HUES48 (cell line): ENCODE data around the gene ZNF469.

Experiments used
- H3K27ac ChIP-seq: one replicate; pipeline ENCODE4 v1.7.0; 2013; ENCODE audit warnings: low read depth, low read length, inconsistent platforms
- H3K27me3 ChIP-seq: 2 replicates; pipeline ENCODE4 v1.6.1; 2013; ENCODE audit warnings: mild to moderate bottlenecking, low read length; ENCODE audit not compliant: control insufficient read depth, insufficient read depth
- H3K36me3 ChIP-seq: 2 replicates; pipeline ENCODE4 v1.6.1; 2013; ENCODE audit warnings: low read length; ENCODE audit not compliant: control insufficient read depth, insufficient read depth
- H3K4me1 ChIP-seq: 2 replicates; pipeline ENCODE4 v1.6.1; 2013; ENCODE audit warnings: mild to moderate bottlenecking, low read length; ENCODE audit not compliant: control insufficient read depth, insufficient read depth
- H3K4me3 ChIP-seq: 2 replicates; pipeline ENCODE4 v1.5.1; 2013; ENCODE audit warnings: mild to moderate bottlenecking, low read depth, low read length
- H3K9ac ChIP-seq: 2 replicates; pipeline ENCODE4 v1.6.1; 2013; ENCODE audit warnings: mild to moderate bottlenecking, low read depth, low read length, moderate library complexity
- H3K9me3 ChIP-seq: 2 replicates; pipeline ENCODE4 v1.6.1; 2013; ENCODE audit warnings: low read length; ENCODE audit not compliant: control insufficient read depth, insufficient read depth

The ZNF469 gene

GRCh38 chr16:88374736-88375135 is 8.0 kb upstream of the ZNF469 start:
- Histone ChIP-seq H3K9ac (no peak overlapping the region), H3K4me3 (no peak overlapping the region), H3K36me3 (no peaks in the 10 kb centered on the region), H3K4me1 (no peaks in the 10 kb centered on the region), H3K9me3 (0 out of 2 replicates have a peak, but pooled peaks cover 4% of the 10 kb centered on the region), H3K27ac (no peak overlapping the region), H3K27me3 (no peaks in the 10 kb centered on the region)

GRCh38 chr16:88375236-88375975 is 7.4 kb upstream of the ZNF469 start:
- Histone ChIP-seq H3K36me3 (no peaks in the 10 kb centered on the region), H3K4me3 (no peak overlapping the region), H3K27me3 (no peaks in the 10 kb centered on the region), H3K9me3 (0 out of 2 replicates have a peak, but pooled peaks cover 4% of the 10 kb centered on the region), H3K27ac (no peak overlapping the region), H3K4me1 (no peaks in the 10 kb centered on the region), H3K9ac (no peak overlapping the region)

DNA sequence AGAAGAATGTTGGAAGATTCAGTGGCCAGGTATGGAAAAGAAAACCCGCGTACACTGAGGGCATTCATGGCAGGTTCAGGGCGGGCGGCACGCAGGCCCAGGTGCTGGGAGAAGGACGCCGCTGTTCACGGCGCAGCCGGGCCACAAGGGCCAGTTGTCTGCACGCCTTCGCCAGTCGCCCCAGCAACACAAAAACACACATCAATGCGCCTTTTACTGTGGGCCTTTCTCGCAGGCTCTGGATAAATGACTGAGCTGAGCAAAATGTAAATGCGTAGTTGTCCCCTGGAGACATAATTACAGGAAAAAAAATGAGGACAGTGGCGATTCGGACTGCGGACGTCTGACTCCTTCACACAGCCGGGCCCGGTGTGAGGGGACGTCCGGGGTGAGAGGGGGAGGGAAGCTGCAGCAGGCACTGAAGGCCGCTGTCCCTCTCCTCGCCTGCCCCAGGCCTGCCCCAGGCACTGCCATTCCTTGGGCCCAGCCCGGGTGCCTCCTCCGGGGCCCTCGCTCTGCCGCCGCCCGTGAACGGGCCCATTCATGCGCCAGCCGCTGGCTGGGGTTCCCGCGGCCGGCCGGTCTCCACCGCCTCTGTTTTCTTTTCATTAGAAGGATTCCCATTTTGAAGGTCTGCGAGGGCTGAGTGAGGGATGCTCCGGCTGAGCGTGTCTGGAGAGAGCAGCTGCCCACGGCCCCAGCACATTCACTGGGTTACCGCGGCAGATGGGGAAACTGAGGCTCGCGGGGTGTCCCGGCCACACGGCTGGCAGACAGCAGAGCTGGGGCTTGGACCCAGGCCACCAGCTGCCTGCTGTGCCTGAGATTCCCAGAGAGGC is 6.5 kb upstream of the ZNF469 start:
- Histone ChIP-seq H3K4me1 (peaks cover under 1% of the 10 kb centered on the region; the same call in 1 of the 2 replicates), H3K27me3 (0 out of 2 replicates have a peak, but pooled peaks cover 2% of the 10 kb centered on the region), H3K36me3 (no peaks in the 10 kb centered on the region), H3K9ac (no peak overlapping the region), H3K4me3 (no peak overlapping the region), H3K27ac (no peak overlapping the region), H3K9me3 (0 out of 2 replicates have a peak, but pooled peaks cover 4% of the 10 kb centered on the region)

DNA sequence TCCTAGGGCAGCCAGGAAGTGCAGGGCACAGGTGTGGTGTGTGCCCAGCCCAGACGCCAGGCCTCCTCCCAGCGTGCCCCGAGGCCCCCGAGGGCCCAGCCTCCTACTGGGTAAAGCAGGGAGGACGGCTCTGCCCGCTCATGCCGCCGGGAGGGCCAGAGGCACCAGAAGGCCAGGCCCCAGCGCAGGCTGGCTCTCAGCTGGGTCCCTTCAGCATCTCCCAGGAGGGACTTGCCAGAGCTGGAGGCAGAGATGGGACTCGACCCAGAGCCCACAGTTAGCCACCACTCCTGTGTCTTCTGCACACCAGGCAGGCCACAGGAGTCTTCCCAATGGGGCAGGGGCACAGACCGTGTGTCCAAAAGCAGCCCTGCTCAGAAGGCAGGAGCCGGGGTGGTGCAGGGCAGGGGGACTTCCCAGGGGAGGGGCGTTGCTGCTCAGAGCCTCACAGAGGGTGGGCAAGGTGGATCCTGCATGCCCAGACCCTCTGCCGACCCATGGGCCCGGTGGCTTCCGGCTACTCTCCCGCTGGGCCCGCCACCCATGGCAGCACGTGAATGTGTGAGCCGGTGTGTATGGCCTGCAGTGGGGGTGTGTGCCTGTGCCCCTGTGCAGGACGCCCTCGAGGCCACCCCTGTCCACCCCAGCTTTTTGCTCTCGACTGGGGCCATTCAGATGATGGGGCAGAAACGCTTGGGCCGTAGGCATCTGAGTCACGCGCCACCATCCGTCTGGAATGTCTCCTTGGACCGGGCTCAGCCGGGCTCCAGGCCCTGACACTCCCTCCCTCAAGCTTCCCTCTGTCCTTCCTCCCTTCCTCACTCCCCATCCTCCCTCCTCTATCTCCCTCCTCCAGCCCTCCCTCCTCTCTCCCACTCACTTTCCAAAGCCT is 5.7 kb upstream of the ZNF469 start:
- Histone ChIP-seq H3K9ac (no peak overlapping the region), H3K4me1 (peaks cover 9% of the 10 kb centered on the region), H3K27me3 (peaks cover 11% of the 10 kb centered on the region), H3K27ac (no peak overlapping the region), H3K9me3 (no peaks in the 10 kb centered on the region), H3K36me3 (no peaks in the 10 kb centered on the region), H3K4me3 (no peak overlapping the region)

DNA sequence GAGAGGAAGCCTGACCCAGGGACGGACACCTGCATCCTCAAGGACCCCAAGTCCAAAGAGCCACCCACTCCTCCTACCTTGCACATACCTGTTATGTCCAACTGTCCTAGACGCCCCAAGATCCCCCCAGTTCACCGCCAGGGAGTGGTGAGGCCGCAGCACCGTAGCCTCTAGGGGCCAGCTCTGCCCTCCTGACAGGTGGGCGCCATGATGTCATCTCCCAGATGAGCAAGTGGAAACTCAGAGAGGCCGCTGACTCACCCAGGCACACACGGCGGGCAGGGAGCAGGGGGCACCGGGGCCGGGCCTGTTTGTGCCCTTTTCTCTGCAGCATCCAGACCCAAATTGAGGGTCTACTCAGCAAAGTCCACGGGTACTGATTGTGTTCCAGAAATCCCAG is 4.8 kb upstream of the ZNF469 start:
- H3K36me3 ChIP-seq = no peaks in the 10 kb centered on the region
- no peak overlapping the region for H3K9ac ChIP-seq
- H3K4me1 ChIP-seq = peaks cover 16% of the 10 kb centered on the region
- H3K27ac ChIP-seq = no peak overlapping the region
- H3K27me3 ChIP-seq = peaks cover 20% of the 10 kb centered on the region
- H3K9me3 ChIP-seq = no peaks in the 10 kb centered on the region
- H3K4me3 ChIP-seq = no peak overlapping the region

DNA sequence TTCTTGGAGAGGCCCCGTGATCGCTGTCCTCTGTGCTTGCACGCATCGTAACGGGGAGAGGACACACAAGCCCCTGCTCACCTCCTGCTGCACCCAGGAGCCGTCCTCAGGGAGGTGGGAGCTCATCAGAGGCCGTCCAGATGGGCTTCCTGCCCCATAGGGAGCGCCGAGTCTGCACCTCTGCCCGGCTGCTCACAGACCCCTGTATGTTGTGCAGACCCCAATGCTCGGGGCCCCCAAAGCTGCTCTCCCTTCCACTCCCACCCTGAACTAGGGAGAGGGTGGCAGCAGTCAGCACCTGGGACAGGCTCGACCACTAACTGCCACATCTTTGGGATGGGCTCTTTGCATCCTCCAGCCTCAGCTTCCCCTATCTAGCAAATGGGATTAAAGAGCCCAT is 4.4 kb upstream of the ZNF469 start:
- H3K27me3 ChIP-seq = peaks cover 23% of the 10 kb centered on the region

DNA sequence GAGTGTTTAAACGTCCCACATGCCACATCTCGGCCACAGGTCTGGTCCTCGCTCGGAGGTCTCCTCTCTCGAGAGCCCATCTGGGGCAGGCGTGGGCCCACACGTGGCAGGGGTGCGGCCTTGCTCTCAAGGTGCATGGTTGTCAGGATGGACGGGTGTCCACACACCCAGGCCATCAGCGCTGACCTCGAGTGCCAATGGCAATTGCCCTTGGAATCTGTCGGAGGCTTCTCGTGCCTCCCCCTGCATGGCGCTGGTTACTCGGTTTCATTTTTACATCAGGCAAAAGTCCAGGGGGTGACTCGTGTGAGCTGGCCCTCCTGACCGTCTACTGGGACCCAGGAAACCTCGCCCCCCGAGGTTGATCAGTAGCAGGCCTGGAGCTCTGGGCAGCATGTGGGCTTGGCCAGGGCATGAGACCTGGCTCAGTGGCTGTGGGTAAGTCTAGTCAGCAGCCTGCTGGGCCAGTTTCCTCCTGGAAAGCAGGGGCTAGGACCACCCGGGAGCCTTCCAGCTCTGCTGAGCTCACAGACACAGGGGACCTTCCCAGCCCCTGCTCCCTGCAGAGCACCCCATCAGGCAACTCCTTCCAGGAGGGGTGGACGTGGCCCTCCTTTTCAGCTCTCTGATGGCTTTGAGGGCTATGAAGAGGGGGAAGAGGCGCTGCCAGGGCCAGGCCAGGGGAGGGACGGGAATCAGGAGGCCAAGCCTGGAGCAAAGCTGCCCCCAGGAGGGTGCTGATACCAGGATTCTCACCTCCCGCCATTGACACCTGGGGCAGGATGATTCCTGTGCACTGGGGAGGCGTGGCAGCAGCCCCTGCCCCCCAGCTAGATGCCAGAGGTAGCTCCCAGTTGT is 3.7 kb upstream of the ZNF469 start:
- Histone ChIP-seq H3K36me3 (no peaks in the 10 kb centered on the region), H3K27me3 (peaks cover 30% of the 10 kb centered on the region), H3K9me3 (no peaks in the 10 kb centered on the region), H3K27ac (no peak overlapping the region), H3K4me3 (no peak overlapping the region), H3K9ac (no peak overlapping the region), H3K4me1 (peaks cover 18% of the 10 kb centered on the region)

More for the DNA sequence above, 4.4 kb upstream of the ZNF469 start:
- H3K4me1 ChIP-seq = peaks cover 16% of the 10 kb centered on the region
- no peak overlapping the region for H3K27ac ChIP-seq
- H3K9me3 ChIP-seq = no peaks in the 10 kb centered on the region
- H3K36me3 ChIP-seq = no peaks in the 10 kb centered on the region
- no peak overlapping the region for H3K9ac ChIP-seq
- no peak overlapping the region for H3K4me3 ChIP-seq

GRCh38 chr16:88379694-88380040 is 3.1 kb upstream of the ZNF469 start:
- Histone ChIP-seq H3K27me3 (peaks cover 36% of the 10 kb centered on the region), H3K9ac (no peak overlapping the region), H3K4me3 (no peak overlapping the region), H3K36me3 (no peaks in the 10 kb centered on the region), H3K9me3 (no peaks in the 10 kb centered on the region), H3K27ac (no peak overlapping the region), H3K4me1 (peaks cover 20% of the 10 kb centered on the region)

- Histone ChIP-seq H3K4me1 (peaks cover 20% of the 10 kb centered on the region), H3K27me3 (peaks cover 40% of the 10 kb centered on the region), H3K9ac (no peak overlapping the region)
Observed at GRCh38 chr16:88380099-88380498, 2.7 kb upstream of the ZNF469 start.

DNA sequence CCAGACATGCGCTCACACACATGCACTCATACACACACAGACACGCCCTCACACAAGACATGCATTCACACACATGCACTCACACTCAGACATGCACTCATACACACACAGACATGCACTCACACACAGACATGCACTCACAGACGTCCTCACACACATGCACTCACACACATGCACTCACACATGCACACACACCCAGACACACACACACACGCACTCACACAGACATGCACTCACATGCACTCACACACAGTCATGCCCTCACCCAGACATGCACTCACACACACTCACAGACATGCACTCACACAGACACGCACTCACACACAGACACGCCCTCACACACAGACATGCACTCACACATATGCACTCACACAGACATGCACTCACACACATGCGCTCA is 2.1 kb upstream of the ZNF469 start:
- peaks cover 20% of the 10 kb centered on the region for H3K4me1 ChIP-seq
- peaks cover 46% of the 10 kb centered on the region for H3K27me3 ChIP-seq
- no peaks in the 10 kb centered on the region for H3K36me3 ChIP-seq
- H3K9me3 ChIP-seq = no peaks in the 10 kb centered on the region
- H3K9ac ChIP-seq = no peak overlapping the region
- H3K4me3 ChIP-seq = no peak overlapping the region
- H3K27ac ChIP-seq = no peak overlapping the region

More at GRCh38 chr16:88380099-88380498, 2.7 kb upstream of the ZNF469 start:
- H3K4me3 ChIP-seq = no peak overlapping the region
- H3K27ac ChIP-seq = no peak overlapping the region
- no peaks in the 10 kb centered on the region for H3K36me3 ChIP-seq
- no peaks in the 10 kb centered on the region for H3K9me3 ChIP-seq
